Globus pallidus (tissue), 1 donor: Measurements from ENCODE around the gene FBXL5.
"Not testable (repeated sequence)": the region's sequence is repeated elsewhere in the genome, so short reads cannot be mapped to it uniquely, and the experiment has no call there.

Experiments
- DNase-seq: peaks from one replicate; pipeline ENCODE4 v3.0.0-alpha.2; 2015; ENCODE audit warnings: low spot score

Gene FBXL5

DNA sequence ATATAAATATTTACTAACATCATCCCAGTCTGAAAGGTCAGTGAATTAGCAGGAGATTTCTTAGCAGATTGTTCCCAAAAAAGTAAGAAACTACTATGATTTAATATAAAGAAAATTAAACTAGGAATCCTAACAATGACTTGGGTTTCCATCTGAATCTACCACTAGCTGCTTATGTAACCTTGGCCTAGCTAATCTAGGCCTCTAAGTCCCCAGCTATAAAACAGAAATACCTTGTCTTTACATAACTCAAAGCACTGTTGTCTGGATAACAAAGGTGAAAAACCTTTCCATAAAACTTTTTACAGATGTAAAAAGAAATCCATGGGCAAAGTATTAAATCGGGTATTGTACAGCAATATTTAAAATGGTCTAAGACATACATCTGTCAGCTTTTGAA lies 3.0 kb downstream of the FBXL5 start:
- no peak for DNase-seq

GRCh38 chr4:15651676-15652075 lies 3.5 kb downstream of the FBXL5 start:
- no peak for DNase-seq

DNA sequence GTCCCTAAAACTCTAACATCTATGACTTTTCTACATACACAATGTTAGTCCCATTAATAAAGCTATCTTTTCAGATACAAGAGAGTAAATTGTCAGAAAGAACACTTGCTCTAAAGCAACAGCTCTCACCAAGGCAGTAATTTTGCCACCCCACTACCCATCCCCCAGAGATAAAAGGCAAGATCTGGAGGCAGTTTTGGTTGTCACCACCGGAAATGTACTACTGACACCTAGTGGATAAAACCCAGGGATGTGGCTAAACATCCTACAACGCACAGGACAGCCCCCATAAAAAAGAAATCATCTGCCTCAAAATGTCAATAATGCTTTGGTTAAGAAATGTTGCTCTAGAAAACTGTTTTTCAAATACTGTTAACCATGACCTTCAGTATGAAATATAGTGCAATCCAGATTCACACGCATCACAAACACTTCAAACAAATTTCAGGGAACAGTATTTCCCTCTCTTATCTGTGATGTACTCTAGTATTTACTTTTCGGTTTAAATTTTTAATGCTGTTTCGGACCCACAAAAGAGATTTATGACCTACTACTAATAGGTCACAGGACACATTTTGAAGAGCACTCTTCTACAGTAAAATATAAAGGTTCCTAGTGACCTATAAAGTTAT lies 5.1 kb downstream of the FBXL5 start:
- DNase-seq = no peak

DNA sequence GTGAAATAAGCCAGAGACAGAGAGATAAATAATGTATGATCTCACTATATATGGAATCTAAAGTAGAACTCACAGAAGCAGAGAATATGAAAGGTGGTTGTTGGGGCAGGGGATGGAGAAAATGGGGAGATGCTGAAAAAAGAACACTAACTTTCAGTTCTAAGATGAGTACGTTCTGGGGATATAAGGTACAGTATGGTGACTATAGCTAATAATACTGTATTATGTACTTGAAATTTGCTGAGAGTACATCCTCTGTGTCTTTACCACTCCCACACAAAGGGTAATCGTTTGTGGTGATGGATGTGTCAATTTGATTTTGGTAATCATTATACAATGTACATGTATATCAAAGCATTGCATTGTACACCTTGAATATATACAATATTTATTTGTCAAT lies 6.6 kb downstream of the FBXL5 start:
- DNase-seq = no peak

DNA sequence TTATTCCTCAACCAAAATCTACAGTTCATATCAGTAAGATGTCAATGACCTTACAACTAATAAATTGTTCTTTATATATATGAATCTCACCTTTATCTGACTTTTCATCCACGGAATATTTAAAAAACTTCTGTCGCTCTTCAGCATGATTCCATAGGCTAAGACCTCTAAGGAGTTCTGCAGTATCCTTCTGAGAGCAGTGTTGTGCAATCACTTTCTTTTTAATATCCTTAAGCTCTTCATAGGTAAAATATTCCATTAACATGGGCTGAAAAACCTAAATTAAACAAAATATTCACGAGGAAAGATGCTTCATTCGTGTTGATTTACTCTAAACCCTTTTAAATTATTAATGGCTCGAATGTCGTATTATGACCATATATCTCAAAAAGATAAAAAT lies 16.7 kb downstream of the FBXL5 start:
- no peak for DNase-seq

DNA sequence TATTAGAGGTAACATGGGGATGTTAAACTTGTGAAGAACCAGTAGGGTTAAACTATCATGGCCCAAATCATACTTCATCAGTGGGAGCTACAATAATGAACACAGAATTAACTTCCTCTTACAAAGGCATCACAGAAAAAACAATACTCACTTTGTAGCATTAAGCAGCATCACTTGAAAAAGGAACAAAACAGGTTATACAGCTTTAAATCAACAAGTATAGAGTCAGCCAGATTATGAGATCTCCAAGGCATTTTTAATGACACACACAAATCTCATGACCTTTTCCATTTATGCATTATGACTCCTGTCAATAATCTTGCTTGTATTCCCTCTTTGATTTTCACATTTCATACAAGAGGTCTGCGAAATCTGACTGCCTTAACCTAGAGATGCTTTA lies 18.3 kb downstream of the FBXL5 start:
- no peak for DNase-seq

DNA sequence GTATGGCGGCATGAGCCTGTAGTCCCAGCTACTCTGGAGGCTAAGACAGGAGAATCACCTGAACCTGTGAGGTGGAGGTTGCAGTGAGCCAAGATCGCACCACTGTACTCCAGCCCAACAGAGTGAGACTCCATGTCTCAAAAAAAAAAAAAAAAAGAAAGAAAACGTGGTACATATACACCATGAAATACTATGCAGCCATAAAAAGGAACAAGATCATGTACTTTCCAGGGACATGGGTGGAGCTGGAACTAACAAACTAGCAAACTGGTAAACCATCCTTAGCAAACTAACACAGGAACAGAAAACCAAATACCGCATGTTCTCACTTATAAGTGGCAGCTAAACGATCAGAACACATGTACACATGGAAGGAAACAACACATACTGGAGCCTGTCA lies 37.8 kb downstream of the FBXL5 start:
- DNase-seq = not testable (repeated sequence)

DNA sequence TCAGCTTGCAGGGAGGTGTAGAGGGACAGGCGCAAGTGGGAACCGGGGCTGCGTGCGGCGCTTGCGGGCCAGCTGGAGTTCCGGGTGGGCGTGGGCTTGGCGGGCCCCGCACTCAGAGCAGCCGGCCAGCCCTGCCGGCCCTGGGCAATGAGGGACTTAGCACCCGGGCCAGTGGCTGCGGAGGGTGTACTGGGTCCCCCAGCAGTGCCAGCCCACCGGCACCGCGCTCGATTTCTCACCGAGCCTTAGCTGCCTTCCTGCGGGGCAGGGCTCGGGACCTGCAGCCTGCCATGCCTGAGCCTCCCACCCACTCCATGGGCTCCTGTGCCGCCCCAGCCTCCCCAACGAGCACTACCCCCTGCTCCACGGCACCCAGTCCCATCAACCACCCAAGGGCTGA lies 40.3 kb downstream of the FBXL5 start:
- DNase-seq = not testable (repeated sequence)

DNA sequence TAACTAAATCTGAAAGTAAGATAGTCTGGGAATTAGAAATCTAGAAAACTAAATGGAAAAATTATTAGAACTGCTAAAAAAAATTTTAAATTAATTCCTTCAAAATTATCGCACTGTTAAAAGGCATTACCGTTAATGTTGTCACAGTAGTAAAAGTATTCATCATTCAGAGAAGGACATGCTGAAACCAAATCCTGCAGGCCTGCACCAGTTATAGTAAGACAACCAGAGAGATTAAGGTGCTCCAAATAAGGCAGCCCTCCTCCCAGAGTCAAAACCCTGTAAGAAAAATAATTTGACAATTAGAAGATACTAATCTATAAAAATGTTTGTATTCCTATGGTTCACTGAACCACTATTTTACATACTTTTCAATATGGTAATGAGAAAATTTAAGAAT lies 43.0 kb downstream of the FBXL5 start:
- DNase-seq = no peak

- DNase-seq = no peak
Measured at GRCh38 chr4:15610855-15611254, 44.3 kb downstream of the FBXL5 start.

GRCh38 chr4:15605537-15605936 lies 49.6 kb downstream of the FBXL5 start:
- no peak for DNase-seq

- DNase-seq = no peak
Measured at GRCh38 chr4:15601862-15602261, 53.3 kb downstream of the FBXL5 start.

DNA sequence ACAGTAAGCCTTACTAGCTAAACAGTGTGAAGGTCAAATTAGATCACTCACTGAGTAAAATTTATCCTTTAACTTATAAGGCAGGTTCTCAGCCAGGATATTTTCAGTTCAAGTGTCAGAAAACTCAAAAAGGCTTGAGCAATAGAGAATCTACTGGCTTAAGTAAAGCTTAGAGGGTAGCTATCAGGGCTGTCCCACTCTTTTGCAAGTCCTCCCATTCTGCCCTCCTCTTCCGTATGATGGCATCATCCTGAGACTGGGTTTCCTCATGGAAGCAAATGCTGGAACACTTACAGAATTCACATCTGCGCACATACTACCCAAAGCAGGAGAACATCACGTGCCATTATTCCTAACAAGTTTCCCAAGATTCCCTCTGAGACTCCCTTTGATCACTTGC lies 55.0 kb downstream of the FBXL5 start:
- no peak for DNase-seq

GRCh38 chr4:15598644-15599043 lies 56.5 kb downstream of the FBXL5 start:
- no peak for DNase-seq

DNA sequence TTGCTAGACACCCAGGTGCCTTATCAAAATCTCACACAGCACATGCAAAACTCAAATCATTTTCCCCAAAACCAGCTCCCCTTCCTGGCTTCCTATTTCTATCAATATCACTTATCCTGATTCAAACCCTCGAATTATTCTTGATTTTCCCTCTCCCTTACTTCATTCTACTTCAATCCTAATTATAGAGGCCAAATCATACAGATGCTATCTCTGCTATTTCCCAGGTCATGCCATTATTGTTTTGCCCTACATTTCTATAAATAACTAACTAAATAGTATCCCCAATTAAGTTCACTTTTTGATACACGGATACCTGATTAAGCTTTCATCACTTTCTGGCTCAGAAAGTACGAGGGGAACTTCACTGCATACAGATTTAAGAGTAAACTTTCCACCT lies 62.4 kb downstream of the FBXL5 start:
- no peak for DNase-seq

- DNase-seq = no peak
Measured at GRCh38 chr4:15587649-15588048, 67.5 kb downstream of the FBXL5 start.

GRCh38 chr4:15586066-15586465 lies 69.1 kb downstream of the FBXL5 start:
- no peak for DNase-seq

- no peak for DNase-seq
Measured at GRCh38 chr4:15585331-15585730, 69.8 kb downstream of the FBXL5 start.

DNA sequence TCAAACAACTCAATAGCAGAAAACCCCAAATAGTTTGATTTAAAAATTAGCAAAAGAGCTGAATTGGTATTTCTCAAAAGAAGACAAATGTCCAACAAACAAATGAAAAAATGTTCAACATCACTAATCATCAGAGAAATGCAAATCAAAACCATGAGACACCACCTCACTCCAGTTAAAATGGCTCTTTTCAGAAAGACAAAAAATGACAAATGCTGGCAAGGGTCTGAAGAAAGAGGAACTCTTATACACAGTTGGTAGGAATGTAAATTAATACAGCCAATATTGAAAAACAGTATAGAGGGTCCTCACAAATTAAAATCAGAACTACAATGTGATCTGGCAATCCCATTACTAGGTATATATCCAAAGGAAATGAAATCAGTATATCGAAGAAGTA lies 70.4 kb downstream of the FBXL5 start:
- DNase-seq = no peak

- DNase-seq = no peak
Measured at GRCh38 chr4:15577508-15577907, 77.6 kb downstream of the FBXL5 start.

- no peak for DNase-seq
Measured at GRCh38 chr4:15575966-15576365, 79.2 kb downstream of the FBXL5 start.

- no peak for DNase-seq
Measured at GRCh38 chr4:15569746-15570145, 85.4 kb downstream of the FBXL5 start.

DNA sequence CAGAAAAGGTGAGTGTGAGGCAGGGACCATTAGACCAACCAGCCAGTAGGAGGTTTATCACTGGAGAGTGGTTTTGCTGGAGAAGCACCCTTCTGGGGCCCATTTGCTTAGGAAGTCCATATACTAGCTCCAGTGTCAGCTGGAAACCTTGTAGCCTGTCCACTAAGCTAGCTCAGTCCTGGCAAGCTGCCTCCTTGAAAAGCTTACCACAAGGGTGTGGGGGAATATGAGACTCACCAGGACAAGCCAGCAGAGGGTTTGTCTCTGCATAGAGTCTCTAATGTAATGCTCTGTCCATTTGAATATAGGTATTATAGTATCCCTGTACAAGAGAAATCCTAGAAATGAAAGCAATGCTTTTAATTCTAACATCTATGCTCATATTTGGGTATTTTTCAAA lies 86.3 kb downstream of the FBXL5 start:
- DNase-seq = no peak

GRCh38 chr4:15563871-15564270 lies 91.3 kb downstream of the FBXL5 start:
- no peak for DNase-seq

GRCh38 chr4:15562623-15563022 lies 92.5 kb downstream of the FBXL5 start:
- no peak for DNase-seq
